ENCODE measurements around the gene TUBA3C.
"Not testable (repeated sequence)": the region's sequence is repeated elsewhere in the genome, so short reads cannot be mapped to it uniquely, and the experiment has no call there.

Gene TUBA3C

DNA sequence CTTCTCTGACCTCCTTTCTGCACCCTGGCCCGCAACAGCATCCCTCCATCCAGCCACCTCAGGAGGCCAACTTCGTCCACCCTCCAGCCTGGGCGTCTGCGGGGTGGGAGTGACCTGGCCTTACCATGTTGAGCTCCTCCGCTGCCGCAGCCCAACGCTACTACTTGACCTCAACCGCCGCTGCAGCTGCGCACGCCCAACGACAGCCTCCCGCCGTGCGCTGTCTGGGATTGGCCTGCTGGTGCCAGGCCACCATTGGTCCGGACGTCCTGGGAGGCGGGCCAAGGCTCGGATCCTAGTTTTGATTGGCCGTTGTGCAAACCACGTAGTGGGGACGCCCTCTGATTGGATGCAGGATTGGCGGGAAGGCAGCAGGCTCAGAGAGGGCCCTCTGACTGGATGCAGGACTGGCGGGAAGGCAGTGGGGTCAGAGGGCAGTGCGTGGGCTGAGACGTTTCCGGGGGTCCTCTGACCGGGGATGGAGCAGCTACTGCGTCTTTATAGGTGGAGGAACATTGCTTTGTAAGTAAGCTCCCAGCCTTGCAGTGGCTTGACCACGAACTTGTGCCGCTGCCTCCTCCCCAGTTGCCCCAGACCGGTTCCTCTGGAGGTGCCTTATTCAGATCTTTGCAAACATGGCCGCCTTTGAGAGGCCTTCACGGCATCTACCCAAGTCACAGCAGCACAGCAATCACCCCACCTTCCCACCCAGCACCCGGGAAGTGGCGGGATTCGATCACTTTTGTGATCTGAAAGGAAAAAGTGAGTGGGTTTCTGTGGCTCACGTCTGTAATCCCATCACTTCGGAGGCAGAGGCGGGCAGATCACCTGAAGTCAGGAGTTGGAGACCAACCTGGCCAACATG lies at the start of gene TUBA3C:
TUBA3C (minus strand) TSS at position 204 of the 865 bp plus-strand sequence; CDS start at position 127, 77 bp downstream.
- DNase-seq (ENCODE audit: low read depth in 2 of 2), result no peak

GRCh38 chr13:19207413-19207812 lies 25.8 kb upstream of the TUBA3C start:
- DNase-seq (ENCODE audit: low read depth in 2 of 2), result not testable (repeated sequence)

DNA sequence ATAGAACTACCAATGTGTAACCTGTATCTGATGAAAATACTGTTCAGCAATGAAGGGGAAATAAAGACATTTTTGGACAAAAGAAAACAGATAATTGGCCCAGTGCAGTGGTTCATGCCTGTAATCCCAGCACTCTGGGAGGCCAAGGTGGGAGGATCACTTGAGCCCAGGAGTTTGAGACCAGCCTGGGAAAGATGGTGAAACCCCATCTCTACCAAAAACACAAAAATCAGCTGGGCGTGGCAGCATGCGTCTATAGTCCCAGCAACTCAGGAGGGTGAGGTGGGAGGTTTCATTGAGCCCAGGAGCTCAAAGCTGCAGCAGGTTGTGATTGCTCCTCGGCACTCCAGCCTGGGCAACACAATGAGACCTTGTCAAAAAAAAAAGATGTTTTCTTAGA lies 11.0 kb upstream of the TUBA3C start:
- not testable (repeated sequence) for DNase-seq (ENCODE audit: low read depth in 2 of 2)

- DNase-seq (ENCODE audit: low read depth in 2 of 2), result not testable (repeated sequence)
These were observed 8.3 kb upstream of the TUBA3C start for GRCh38 chr13:19189911-19190310.

DNA sequence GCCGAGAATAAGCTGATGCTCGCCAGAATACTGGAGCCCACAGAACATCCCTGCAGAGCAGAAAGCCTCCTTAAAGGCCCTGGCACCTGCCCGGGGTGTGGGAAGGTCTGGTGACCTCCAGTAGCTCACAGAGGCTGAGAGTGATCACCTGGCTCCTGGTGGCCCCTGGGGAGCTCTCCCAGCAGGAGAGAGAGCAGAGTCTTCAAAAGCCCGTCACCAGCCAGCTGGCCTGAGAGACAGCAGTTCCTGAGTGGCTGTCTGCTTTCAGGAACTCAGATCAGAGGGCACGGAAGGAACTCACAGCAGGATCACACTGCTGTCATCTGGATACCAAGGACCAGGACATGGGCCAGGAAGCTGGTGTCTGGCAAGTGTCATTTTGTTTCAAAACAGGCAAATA lies 7.7 kb upstream of the TUBA3C start:
- not testable (repeated sequence) for DNase-seq (ENCODE audit: low read depth in 2 of 2)

GRCh38 chr13:19185865-19186645 lies 4.4 kb upstream of the TUBA3C start:
- DNase-seq (ENCODE audit: low read depth in 2 of 2), result no peak

- DNase-seq (ENCODE audit: low read depth in 2 of 2), result no peak
These were observed 3.7 kb upstream of the TUBA3C start for GRCh38 chr13:19185086-19185864.

- DNase-seq (ENCODE audit: low read depth in 2 of 2), result no peak
These were observed 2.6 kb upstream of the TUBA3C start for GRCh38 chr13:19184176-19184575.

DNA sequence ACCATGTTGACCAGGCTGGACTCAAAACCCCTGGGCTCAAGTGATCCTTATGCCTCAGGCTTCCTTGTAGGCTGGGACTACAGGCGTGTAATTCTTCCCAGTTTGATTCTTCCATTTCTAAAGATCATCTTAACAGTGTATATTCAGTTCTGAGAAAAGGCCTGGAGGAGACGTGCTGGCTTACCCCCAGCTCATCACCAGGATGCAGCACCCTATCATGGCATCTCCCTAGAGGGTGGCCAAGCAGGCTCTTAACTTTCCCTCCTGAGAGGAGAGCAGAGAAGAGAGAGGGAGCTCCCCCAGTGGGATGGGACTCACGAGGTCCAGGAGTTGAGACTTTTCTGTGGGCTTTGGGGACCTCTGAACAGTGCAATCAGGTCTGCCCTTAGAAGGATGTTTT lies 2.1 kb upstream of the TUBA3C start:
- DNase-seq (ENCODE audit: low read depth in 2 of 2), result no peak

GRCh38 chr13:19182536-19182935 lies 912 bp upstream of the TUBA3C start:
- DNase-seq (ENCODE audit: low read depth in 2 of 2), result no peak

- DNase-seq (ENCODE audit: low read depth in 2 of 2), result no peak
These were observed 503 bp downstream of the TUBA3C start for GRCh38 chr13:19181021-19181620.

- DNase-seq (ENCODE audit: low read depth in 2 of 2), result no peak
These were observed 1.7 kb downstream of the TUBA3C start for GRCh38 chr13:19179916-19180315.

DNA sequence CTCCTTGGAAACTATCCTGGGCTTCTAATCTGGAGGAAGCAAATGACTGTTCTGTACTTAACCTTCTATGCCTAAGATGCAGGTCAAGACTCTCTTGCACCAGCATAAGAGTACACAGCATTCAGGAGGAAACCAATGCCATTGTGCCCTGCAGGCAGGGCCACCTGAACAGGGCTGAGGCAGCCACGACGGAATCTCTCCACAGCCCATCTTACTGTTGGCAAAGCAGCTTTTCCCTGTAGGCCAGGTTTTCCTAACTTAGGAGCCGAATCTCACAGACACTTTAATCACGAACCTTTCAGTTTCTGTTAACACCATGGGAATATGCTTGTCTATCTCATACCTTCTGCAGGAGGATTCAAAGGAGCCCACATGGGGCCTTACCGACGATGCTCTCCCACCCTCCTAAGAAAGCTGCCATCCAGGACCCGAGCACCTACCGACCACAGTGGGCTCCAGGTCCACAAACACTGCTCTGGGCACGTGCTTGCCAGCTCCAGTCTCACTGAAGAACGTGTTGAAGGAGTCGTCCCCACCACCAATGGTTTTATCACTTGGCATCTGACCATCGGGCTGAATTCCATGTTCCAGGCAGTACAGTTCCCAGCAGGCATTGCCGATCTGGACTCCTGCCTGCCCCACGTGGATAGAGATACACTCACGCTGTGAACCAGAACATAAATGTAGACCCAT lies 2.6 kb downstream of the TUBA3C start:
- no peak for DNase-seq (ENCODE audit: low read depth in 2 of 2)

DNA sequence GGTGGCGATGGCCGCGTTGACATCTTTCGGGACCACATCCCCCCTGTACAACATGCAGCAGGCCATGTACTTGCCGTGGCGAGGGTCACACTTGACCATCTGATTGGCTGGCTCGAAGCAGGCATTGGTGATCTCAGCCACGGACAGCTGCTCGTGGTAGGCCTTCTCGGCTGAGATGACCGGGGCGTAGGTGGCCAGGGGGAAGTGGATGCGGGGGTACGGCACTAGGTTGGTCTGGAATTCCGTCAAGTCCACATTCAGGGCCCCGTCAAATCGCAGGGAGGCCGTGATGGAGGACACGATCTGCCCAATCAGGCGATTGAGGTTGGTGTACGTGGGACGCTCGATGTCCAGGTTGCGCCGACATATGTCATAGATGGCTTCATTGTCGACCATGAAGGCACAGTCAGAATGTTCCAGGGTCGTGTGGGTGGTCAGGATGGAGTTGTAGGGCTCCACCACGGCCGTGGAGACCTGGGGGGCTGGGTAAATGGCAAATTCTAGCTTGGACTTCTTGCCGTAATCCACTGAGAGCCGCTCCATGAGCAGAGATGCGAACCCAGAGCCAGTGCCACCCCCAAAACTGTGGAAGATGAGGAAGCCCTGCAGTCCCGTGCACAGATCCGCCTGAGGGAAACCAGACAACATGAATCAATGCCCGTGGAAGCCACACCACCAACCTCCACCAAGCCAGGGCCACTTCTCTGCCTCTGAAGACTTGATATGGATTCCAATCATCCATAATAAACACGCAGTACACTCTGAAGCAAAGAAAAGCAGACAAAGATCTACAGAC lies 4.4 kb downstream of the TUBA3C start:
- not testable (repeated sequence) for DNase-seq (ENCODE audit: low read depth in 2 of 2)

GRCh38 chr13:19173752-19174151 lies 7.9 kb downstream of the TUBA3C start:
- DNase-seq (ENCODE audit: low read depth in 2 of 2), result no peak

- DNase-seq (ENCODE audit: low read depth in 2 of 2), result no peak
These were observed 9.0 kb downstream of the TUBA3C start for GRCh38 chr13:19172647-19173030.

- no peak for DNase-seq (ENCODE audit: low read depth in 2 of 2)
These were observed 9.5 kb downstream of the TUBA3C start for GRCh38 chr13:19172007-19172646.

GRCh38 chr13:19171563-19171962 lies 10.1 kb downstream of the TUBA3C start:
- no peak for DNase-seq (ENCODE audit: low read depth in 2 of 2)

DNA sequence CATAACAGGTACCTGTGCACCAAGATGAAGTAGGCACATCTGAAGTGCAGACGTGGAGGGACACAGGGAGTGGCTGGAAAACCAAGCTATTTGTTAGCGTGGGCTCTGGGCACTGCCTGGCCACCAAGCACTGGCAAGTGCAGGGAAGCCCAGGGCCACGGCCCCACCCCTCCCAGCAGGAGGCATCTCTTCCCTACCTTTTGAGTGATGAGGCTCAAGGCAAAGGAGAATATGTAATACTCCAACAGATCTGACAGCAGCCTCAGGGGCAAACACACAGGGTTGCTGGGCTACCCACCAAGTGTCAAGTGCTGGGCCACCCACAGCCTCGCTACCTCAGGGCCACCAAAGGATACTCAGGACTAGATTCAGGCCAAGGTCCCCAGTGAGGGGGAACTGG lies 11.6 kb downstream of the TUBA3C start:
- DNase-seq (ENCODE audit: low read depth in 2 of 2), result no peak

DNA sequence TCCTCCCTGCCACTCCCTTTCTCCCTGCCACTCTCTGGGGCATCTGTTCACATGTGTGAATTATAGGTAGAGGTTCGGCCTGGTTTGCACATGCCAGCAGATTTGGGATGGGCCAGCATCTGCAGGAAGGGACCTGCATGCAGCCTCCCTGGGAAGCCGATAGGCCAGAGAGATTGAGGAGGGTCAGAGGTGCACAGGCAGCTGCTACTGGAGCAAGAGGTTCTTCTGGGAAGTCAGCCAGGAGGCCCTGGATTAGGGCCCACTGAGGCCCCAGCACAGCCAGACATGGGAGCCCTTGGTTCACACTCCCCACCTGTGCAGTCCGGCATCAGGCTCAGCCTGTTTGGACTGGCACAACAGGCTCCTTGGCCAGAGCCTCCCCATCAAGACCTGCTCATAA lies 12.1 kb downstream of the TUBA3C start:
- no peak for DNase-seq (ENCODE audit: low read depth in 2 of 2)

All from stimulated activated CD8-positive, alpha-beta memory T cell treated with anti-CD3 and anti-CD28 coated beads, Interleukin-7, amount 100 ng/mL, for 1 hour (primary cell).